K562 (cell line): ENCODE data around the gene KRTAP21-3. TPM values are rescaled to one million over a fixed set of nuclear protein-coding genes. Genes with fewer than 3 reads are reported as not detected.

Experiments used
- ATAC-seq: fragments of 200-7000 bp; cut with Tn5 transposase; 3 replicates; pipeline ENCODE4 v1.9.1; 2020; ENCODE audit warnings: moderate library complexity
- BruUV-seq: library from RNA; stranded (reverse); fragments of 400-500 nt; replicated peaks from 2 replicates; lab custom pipeline; 2021; lab: Mats Ljungman, UMichigan
- CTCF ChIA-PET: fragments of 300-600 bp; formaldehyde crosslinking; extraction: SDS; loops from one replicate; lab custom pipeline; 2021; ENCODE audit warnings: low intra/inter-chr PET ratio; lab: Yijun Ruan, JAX
- POLR2A ChIA-PET: fragments of 300-600, 350-650 bp; sonication (Branson Sonifier 250); formaldehyde crosslinking; extraction: SDS; loops from one replicate; lab custom pipeline; 2021; ENCODE audit warnings: antibody characterized with exemption, inconsistent platforms; lab: Yijun Ruan, JAX
- DNase-seq, 4 experiments: peaks; one replicate each; pipeline versions ENCODE4 v3.0.0 to v3.0.0-alpha.2; 2011 to 2018; ENCODE audit warnings: low spot score in 3 of 4, mixed read lengths in 3 of 4; ENCODE audit errors: extremely low read depth in 1 of 4
- FAIRE-seq: peaks from 2 replicates; lab custom pipeline; 2011; peaks lifted over from hg19 to GRCh38; lab: Jason Lieb, UNC
- H2AFZ ChIP-seq: 2 replicates; pipeline ENCODE4 v1.6.0; 2011; ENCODE audit warnings: low read depth, low read length, control low read depth, inconsistent platforms
- H3K27ac ChIP-seq: fragments of 200-600 bp; 3 replicates; pipeline ENCODE4 v1.8.0; 2011; ENCODE audit warnings: low read depth, mild to moderate bottlenecking, control low read depth, inconsistent platforms, low read length, moderate library complexity, mixed read lengths; ENCODE audit errors: extremely low read depth
- H3K27me3 ChIP-seq, 2 experiments: fragments of 300-600 bp in 1 of 2; 2 replicates in 1 of 2; 3 replicates in 1 of 2; pipeline versions ENCODE4 v1.6.0 to v1.8.0; 2011; ENCODE audit warnings: inconsistent platforms in 2 of 2, low read length in 2 of 2, mild to moderate bottlenecking in 1 of 2, mixed read lengths in 1 of 2, moderate library complexity in 1 of 2; ENCODE audit not compliant: control insufficient read depth in 2 of 2, insufficient read depth in 2 of 2
- H3K36me3 ChIP-seq: fragments of 300-600 bp; 3 replicates; pipeline ENCODE4 v1.8.0; 2011; ENCODE audit warnings: mild to moderate bottlenecking, low read length, inconsistent platforms; ENCODE audit not compliant: control insufficient read depth, insufficient read depth
- H3K4me1 ChIP-seq, 2 experiments: fragments of 200-600 bp in 1 of 2; replicated peaks in 1 of 2; 2 replicates in 1 of 2; 3 replicates in 1 of 2; pipeline versions ENCODE4 v1.5.1 to v1.8.0; 2011; ENCODE audit warnings: inconsistent platforms in 2 of 2, low read length in 2 of 2, mild to moderate bottlenecking in 1 of 2, mixed read lengths in 1 of 2, moderate library complexity in 1 of 2; ENCODE audit not compliant: control insufficient read depth in 2 of 2, insufficient read depth in 2 of 2
- H3K4me2 ChIP-seq: 2 replicates; pipeline ENCODE4 v1.6.1; 2011; ENCODE audit warnings: low read length, control low read depth, inconsistent platforms, mixed read lengths; ENCODE audit not compliant: insufficient read depth
- H3K4me3 ChIP-seq: fragments of 200-600 bp; sonication (generic), shearing (Covaris generic); 2 replicates; pipeline ENCODE4 v1.5.1; 2016; ENCODE audit warnings: control low read depth, inconsistent platforms
- H3K79me2 ChIP-seq: fragments of 200-600 bp; 3 replicates; pipeline ENCODE4 v1.8.0; 2011; ENCODE audit warnings: low read length, inconsistent platforms; ENCODE audit not compliant: control insufficient read depth, insufficient read depth
- H3K9ac ChIP-seq, 2 experiments: 2 replicates each; pipeline versions ENCODE4 v1.6.0 to v1.6.1; 2011; ENCODE audit warnings: low read depth in 2 of 2, low read length in 2 of 2, control low read depth in 1 of 2, inconsistent platforms in 1 of 2, mild to moderate bottlenecking in 1 of 2, mixed read lengths in 1 of 2; ENCODE audit not compliant: insufficient read depth in 1 of 2
- H3K9me1 ChIP-seq: one replicate; pipeline ENCODE4 v1.6.0; 2011; ENCODE audit warnings: inconsistent platforms, mild to moderate bottlenecking, low read length, moderate library complexity; ENCODE audit not compliant: control insufficient read depth, insufficient read depth
- H3K9me3 ChIP-seq: replicated peaks from 2 replicates; pipeline ENCODE4 v1.5.1; 2011; ENCODE audit warnings: low read depth, low read length, inconsistent platforms; ENCODE audit not compliant: control insufficient read depth, insufficient read depth
- H4K20me1 ChIP-seq: replicated peaks from 2 replicates; pipeline ENCODE4 v1.6.1; 2011; ENCODE audit warnings: low read length, inconsistent platforms, mixed read lengths; ENCODE audit not compliant: control insufficient read depth, insufficient read depth
- BRCA1 ChIP-seq, 2 experiments: fragments of 450-650 bp in 1 of 2; sonication (generic) in 1 of 2; formaldehyde crosslinking in 1 of 2; IDR thresholded peaks; 2 replicates each; pipeline versions ENCODE4 v1.5.0 to v1.6.1; 2017 to 2020; ENCODE audit warnings: mild to moderate bottlenecking in 1 of 2, missing genetic modification reagents in 1 of 2
- EP400 ChIP-seq: fragments of 450-650 bp; IDR thresholded peaks from 2 replicates; pipeline ENCODE4 v1.6.1; 2017; ENCODE audit warnings: antibody characterized with exemption, mild to moderate bottlenecking, moderate library complexity
- FOXA3 ChIP-seq, 2 experiments: fragments of 450-650 bp in 1 of 2; sonication (generic) in 1 of 2; formaldehyde crosslinking; IDR thresholded peaks in 1 of 2; conservative IDR thresholded peaks in 1 of 2; 2 replicates each; pipeline versions ENCODE4 v1.4.0 to v1.8.0; 2020 to 2022; ENCODE audit warnings: mild to moderate bottlenecking in 2 of 2, missing genetic modification reagents in 1 of 2
- HDAC3 ChIP-seq: fragments of 450-650 bp; IDR thresholded peaks from 2 replicates; pipeline ENCODE4 v1.6.1; 2018; ENCODE audit warnings: borderline replicate concordance, mild to moderate bottlenecking, moderate library complexity; ENCODE audit not compliant: partially characterized antibody
- MAFF ChIP-seq: IDR thresholded peaks from 2 replicates; pipeline ENCODE4 v1.6.1; 2012; ENCODE audit warnings: low read length, improper control_type of control experiment
- MEF2D ChIP-seq: conservative IDR thresholded peaks from 2 replicates; pipeline ENCODE4 v1.6.1; 2016; ENCODE audit warnings: low read depth, missing genetic modification characterization, missing compliant biosample characterization
- MTA2 ChIP-seq: fragments of 450-650 bp; IDR thresholded peaks from 2 replicates; pipeline ENCODE4 v1.6.1; 2016; ENCODE audit warnings: low read depth
- POU5F1 ChIP-seq: fragments of 150-350 bp; IDR thresholded peaks from 2 replicates; pipeline ENCODE4 v1.6.1; 2014; ENCODE audit warnings: borderline replicate concordance, low read length, low read depth, mild to moderate bottlenecking; ENCODE audit not compliant: partially characterized antibody
- PRPF4 ChIP-seq: fragments of 200-400 bp; formaldehyde crosslinking; IDR thresholded peaks from one replicate; pipeline ENCODE4 v1.6.1; 2017; ENCODE audit warnings: low read length, low read depth, mild to moderate bottlenecking; ENCODE audit not compliant: insufficient read depth, poor library complexity, severe bottlenecking
- RBM25 ChIP-seq: fragments of 200-400 bp; formaldehyde crosslinking; IDR thresholded peaks from 2 replicates; pipeline ENCODE4 v1.6.1; 2018; ENCODE audit warnings: low read length, low read depth, moderate library complexity; ENCODE audit not compliant: severe bottlenecking
- SAFB ChIP-seq: fragments of 200-400 bp; formaldehyde crosslinking; IDR thresholded peaks from 2 replicates; pipeline ENCODE4 v1.6.1; 2017; ENCODE audit warnings: low read depth, low read length, borderline replicate concordance
- SMARCC2 ChIP-seq: fragments of 450-650 bp; IDR thresholded peaks from 2 replicates; pipeline ENCODE4 v1.6.1; 2017; ENCODE audit warnings: antibody characterized with exemption, moderate library complexity, mild to moderate bottlenecking, low read depth
- SRSF9 ChIP-seq: fragments of 200-400 bp; formaldehyde crosslinking; IDR thresholded peaks from 2 replicates; pipeline ENCODE4 v1.6.1; 2017; ENCODE audit warnings: low read depth, low read length, borderline replicate concordance
- ZNF253 ChIP-seq: fragments of 250-450 bp; sonication (Bioruptor Pico); conservative IDR thresholded peaks from 2 replicates; pipeline ENCODE4 v1.6.1; 2021; ENCODE audit warnings: mild to moderate bottlenecking
- ZNF395 ChIP-seq: fragments of 200-800 bp; sonication (Bioruptor generic); IDR thresholded peaks from 2 replicates; pipeline ENCODE4 v1.6.1; 2017; ENCODE audit warnings: missing genetic modification characterization, missing compliant biosample characterization
- WGBS: fragments of 100-300 bp; shearing (Covaris generic); methylation state at CpG from one replicate; pipeline ENCODE4 v1.1.6; 2016; ENCODE audit warnings: low coverage, mixed read lengths; ENCODE audit not compliant: insufficient coverage; ENCODE audit errors: missing lambda C conversion rate; 5-methylcytosine and 5-hydroxymethylcytosine counted together
- in situ Hi-C: fragments of 300-500 bp; cut with MboI; formaldehyde crosslinking; loops from 4 replicates; pipeline ENCODE4 v1.15.0; 2018; ENCODE audit warnings: inconsistent platforms, mixed read lengths
- intact Hi-C: fragments of 100-400 bp; cut with micrococcal nuclease; formaldehyde crosslinking; loops from 2 replicates; pipeline ENCODE4 v1.14.2; 2022
- polyA plus RNA-seq, 8 experiments: library from polyadenylated mRNA; depleted of rRNA in 4 of 8; stranded (reverse) in 5 of 8; unstranded in 3 of 8; fragments of >200 nt; fragmentation: Nextera tagmentation in 2 of 8; fragmentation: Illumina TruSeq in 1 of 8; extraction: Ambion mirVana in 2 of 8; extraction: Trizol in 1 of 8; gene quantifications; 2 replicates each; pipeline versions ENCODE4 v1.2.1 to v1.2.3, GENCODE V29; 2011 to 2014; ENCODE audit warnings: inconsistent platforms in 1 of 8, missing spikeins in 1 of 8
- total RNA-seq, 7 experiments: library from RNA; depleted of rRNA in 6 of 7; stranded (reverse); fragments of >200 nt in 6 of 7; fragmentation: Illumina TruSeq in 2 of 7; extraction: Trizol in 2 of 7; gene quantifications; 2 replicates each; pipeline versions ENCODE4 v1.2.1 to v1.2.3, GENCODE V29; 2011 to 2021; ENCODE audit warnings: low replicate concordance in 1 of 7

Gene KRTAP21-3
- total and polyA plus RNA-seq, 9 of the 15 experiments (the other 6 are each of a cell fraction or from before 2014, with no cell fraction given) = not detected

GRCh38 chr21:30740462-30740861 lies 21.9 kb upstream of the KRTAP21-3 start:
- Histone ChIP-seq H3K79me2 (no peaks in the 10 kb centered on the region), H3K9me3 (peaks cover 3% of the 10 kb centered on the region; the same call in 1 of the 2 replicates), H2AFZ (no peak overlapping the region), H3K9ac (no peak overlapping the region), H3K4me2 (no peak overlapping the region), H3K27ac (no peak overlapping the region), H3K4me1 (no peaks in the 10 kb centered on the region), H3K36me3 (no peaks in the 10 kb centered on the region), H3K4me3 (no peak overlapping the region), H3K9me1 (no peaks in the 10 kb centered on the region), H3K27me3 (no peaks in the 10 kb centered on the region), H4K20me1 (no peaks in the 10 kb centered on the region)
- no TSS peak for BruUV-seq
- intact Hi-C loops = loop anchor here (10.0 kb wide), 1 partner anchor 236 kb away; the partner anchor contains the start of gene KRTAP19-5
- 11% methylated on average over 2 of the region's 2 CpGs for WGBS
- ATAC-seq (no peak), DNase-seq (no peak), FAIRE-seq (no peak)
- TF ChIP-seq MAFF (peak; percentile 14; the same call in 1 of the 2 replicates), ZNF395 (no peak)
- ChIA-PET CTCF (no interaction called here), POLR2A (no interaction called here)
- in situ Hi-C loops = no loop called here

GRCh38 chr21:30733026-30733425 lies 14.4 kb upstream of the KRTAP21-3 start:
- Histone ChIP-seq H3K9ac (no peak overlapping the region), H3K4me2 (no peak overlapping the region), H3K27ac (no peak overlapping the region), H3K79me2 (no peaks in the 10 kb centered on the region), H3K36me3 (no peaks in the 10 kb centered on the region), H3K9me3 (0 out of 2 replicates have a peak, but pooled peaks cover under 1% of the 10 kb centered on the region), H3K27me3 (no peaks in the 10 kb centered on the region), H4K20me1 (no peaks in the 10 kb centered on the region), H3K4me1 (no peaks in the 10 kb centered on the region), H3K4me3 (no peak overlapping the region), H3K9me1 (no peaks in the 10 kb centered on the region), H2AFZ (no peak overlapping the region)
- intact Hi-C loops = no loop called here
- DNase-seq (no peak), ATAC-seq (no peak), FAIRE-seq (no peak)
- WGBS = 6% methylated on average over 1 of the region's 1 CpG
- ChIA-PET CTCF (interaction anchor here (0.6 kb wide), 1 partner anchor 1537 kb away, joined by 3 read pairs; no protein-coding TSS in a partner anchor), POLR2A (no interaction called here)
- BruUV-seq = no TSS peak
- in situ Hi-C loops = no loop called here
- TF ChIP-seq RBM25 (no peak), SRSF9 (no peak), BRCA1 (IDR thresholded peaks at IDR 0.05) (no peak), BRCA1 (CRISPR knock-in tag; IDR thresholded peaks at IDR 0.05) (no peak), EP400 (no peak), SMARCC2 (no peak), FOXA3 (CRISPR knock-in tag; conservative IDR thresholded peaks at IDR 0.05 in 1 of 2, IDR thresholded peaks at IDR 0.05 in 1 of 2) (no peak), SAFB (no peak), HDAC3 (no peak), PRPF4 (no peak), MEF2D (tag) (no peak), POU5F1 (no peak), MTA2 (no peak), ZNF253 (CRISPR knock-in tag) (no peak)
